C4-2B (cell line): ENCODE data around the gene NCKIPSD.

Source experiments
- CTCF ChIP-seq: fragments of 450-650 bp; conservative IDR thresholded peaks from 2 replicates; pipeline ENCODE4 v1.5.1; 2017; ENCODE audit warnings: mild to moderate bottlenecking
- ZFX ChIP-seq: fragments of 450-650 bp; IDR thresholded peaks from 2 replicates; pipeline ENCODE4 v1.6.1; 2017

- TF ChIP-seq CTCF (no peak), ZFX (no peak)
Observed at GRCh38 chr3:48700731-48701405, 15.2 kb upstream of the NCKIPSD start.
